Measurements from ENCODE around the gene WAC. TPM values are rescaled to one million over a fixed set of nuclear protein-coding genes. Genes with fewer than 3 reads are reported as not detected.

WAC gene
- polyA plus RNA-seq, 1 donor from 2014 or later: 63.9 TPM

DNA sequence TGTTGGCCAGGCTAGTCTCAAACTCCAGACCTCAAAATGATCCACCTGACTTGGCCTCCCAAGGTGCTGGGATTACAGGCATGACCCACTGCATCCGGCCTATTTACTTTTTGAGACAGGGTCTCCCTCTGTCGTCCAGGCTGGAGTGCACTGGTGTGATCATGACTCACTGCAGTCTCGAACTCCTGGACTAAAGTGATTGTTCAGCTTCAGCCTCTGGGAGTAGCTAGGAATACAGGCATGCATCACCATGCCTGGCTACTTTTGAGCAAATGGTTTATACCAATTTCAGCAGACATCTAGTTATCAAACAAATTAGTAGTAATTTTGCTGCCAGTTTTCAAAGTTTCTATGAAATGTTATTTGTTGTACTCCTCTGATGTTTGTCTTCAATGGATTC lies 2.2 kb upstream of the WAC start:
- peak overlapping the region; percentile 49 for H3K4me2 ChIP-seq (ENCODE audit: low read length)
- no peaks in the 10 kb centered on the region for H3K27me3 ChIP-seq (ENCODE audit: insufficient read depth, low read depth, low read length)
- H3F3A ChIP-seq (ENCODE audit: insufficient read depth, low read length, poor library complexity, severe bottlenecking): no peaks in the 10 kb centered on the region
- H3K27ac ChIP-seq (ENCODE audit: low read length): no peak overlapping the region
- H3K79me2 ChIP-seq (replicated peaks; ENCODE audit: insufficient read depth, low read length): peaks cover 33% of the 10 kb centered on the region
- no peak overlapping the region for H3K9ac ChIP-seq (ENCODE audit: low read length)
- H3K36me3 ChIP-seq (ENCODE audit: insufficient read depth, low read length): no peaks in the 10 kb centered on the region
- H3K4me3 ChIP-seq (ENCODE audit: low read length): peak overlapping the region; percentile 92
- H3K9me3 ChIP-seq (ENCODE audit: low read length): no peaks in the 10 kb centered on the region
- TF ChIP-seq POLR2AphosphoS5 (IDR thresholded peaks at IDR 0.05) (no peak), EZH2 (IDR thresholded peaks at IDR 0.05; ENCODE audit: borderline replicate concordance, insufficient read depth, low read length, poor library complexity, severe bottlenecking) (no peak), MXI1 (conservative IDR thresholded peaks at IDR 0.05; ENCODE audit: poor library complexity, severe bottlenecking) (no peak), SMC3 (conservative IDR thresholded peaks at IDR 0.05; ENCODE audit: poor library complexity) (no peak)
- TF ChIP-seq, protein P1, sequence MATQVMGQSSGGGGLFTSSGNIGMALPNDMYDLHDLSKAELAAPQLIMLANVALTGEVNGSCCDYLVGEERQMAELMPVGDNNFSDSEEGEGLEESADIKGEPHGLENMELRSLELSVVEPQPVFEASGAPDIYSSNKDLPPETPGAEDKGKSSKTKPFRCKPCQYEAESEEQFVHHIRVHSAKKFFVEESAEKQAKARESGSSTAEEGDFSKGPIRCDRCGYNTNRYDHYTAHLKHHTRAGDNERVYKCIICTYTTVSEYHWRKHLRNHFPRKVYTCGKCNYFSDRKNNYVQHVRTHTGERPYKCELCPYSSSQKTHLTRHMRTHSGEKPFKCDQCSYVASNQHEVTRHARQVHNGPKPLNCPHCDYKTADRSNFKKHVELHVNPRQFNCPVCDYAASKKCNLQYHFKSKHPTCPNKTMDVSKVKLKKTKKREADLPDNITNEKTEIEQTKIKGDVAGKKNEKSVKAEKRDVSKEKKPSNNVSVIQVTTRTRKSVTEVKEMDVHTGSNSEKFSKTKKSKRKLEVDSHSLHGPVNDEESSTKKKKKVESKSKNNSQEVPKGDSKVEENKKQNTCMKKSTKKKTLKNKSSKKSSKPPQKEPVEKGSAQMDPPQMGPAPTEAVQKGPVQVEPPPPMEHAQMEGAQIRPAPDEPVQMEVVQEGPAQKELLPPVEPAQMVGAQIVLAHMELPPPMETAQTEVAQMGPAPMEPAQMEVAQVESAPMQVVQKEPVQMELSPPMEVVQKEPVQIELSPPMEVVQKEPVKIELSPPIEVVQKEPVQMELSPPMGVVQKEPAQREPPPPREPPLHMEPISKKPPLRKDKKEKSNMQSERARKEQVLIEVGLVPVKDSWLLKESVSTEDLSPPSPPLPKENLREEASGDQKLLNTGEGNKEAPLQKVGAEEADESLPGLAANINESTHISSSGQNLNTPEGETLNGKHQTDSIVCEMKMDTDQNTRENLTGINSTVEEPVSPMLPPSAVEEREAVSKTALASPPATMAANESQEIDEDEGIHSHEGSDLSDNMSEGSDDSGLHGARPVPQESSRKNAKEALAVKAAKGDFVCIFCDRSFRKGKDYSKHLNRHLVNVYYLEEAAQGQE (IDR thresholded peaks at IDR 0.05; ENCODE audit: borderline replicate concordance): no peak
- no peak overlapping the region for H2AFZ ChIP-seq (ENCODE audit: low read depth, low read length)
- H4K20me1 ChIP-seq (ENCODE audit: insufficient read depth): peaks cover 11% of the 10 kb centered on the region
- H3K9me2 ChIP-seq (ENCODE audit: insufficient read depth, low read length): no peaks in the 10 kb centered on the region

DNA sequence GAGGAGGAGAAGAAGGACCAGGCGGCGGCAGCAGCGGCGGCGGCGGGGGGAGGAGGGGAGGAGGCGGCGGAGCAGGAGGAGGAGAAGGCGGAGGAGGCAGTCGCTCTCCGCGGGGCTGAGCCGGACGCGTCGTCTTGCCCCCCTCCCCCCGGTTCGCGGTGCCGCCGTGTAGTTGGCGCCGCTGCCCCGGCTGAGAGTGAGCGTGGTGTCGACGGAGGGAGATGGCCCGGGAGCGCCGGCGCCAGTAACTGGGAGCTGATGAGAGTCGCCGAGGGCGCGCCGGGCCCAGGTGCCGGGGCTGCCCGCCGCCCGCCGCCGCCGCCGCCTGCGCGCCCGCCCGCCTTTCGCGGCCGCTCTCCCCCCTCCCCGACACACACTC lies 257 bp downstream of the WAC start:
- H3K27me3 ChIP-seq (ENCODE audit: insufficient read depth, low read depth, low read length): no peaks in the 10 kb centered on the region
- H3K9ac ChIP-seq (ENCODE audit: low read length): peak overlapping the region; percentile 94
- H3K36me3 ChIP-seq (ENCODE audit: insufficient read depth, low read length): no peaks in the 10 kb centered on the region
- no peak overlapping the region for H3K4me2 ChIP-seq (ENCODE audit: low read length)
- TF ChIP-seq EP300 (conservative IDR thresholded peaks at IDR 0.05; ENCODE audit: poor library complexity, severe bottlenecking) (no peak), RAD21 (conservative IDR thresholded peaks at IDR 0.05) (no peak), TAF1 (IDR thresholded peaks at IDR 0.05; ENCODE audit: low read depth) (no peak), MXI1 (conservative IDR thresholded peaks at IDR 0.05; ENCODE audit: poor library complexity, severe bottlenecking) (no peak)
- TF ChIP-seq, protein P2, sequence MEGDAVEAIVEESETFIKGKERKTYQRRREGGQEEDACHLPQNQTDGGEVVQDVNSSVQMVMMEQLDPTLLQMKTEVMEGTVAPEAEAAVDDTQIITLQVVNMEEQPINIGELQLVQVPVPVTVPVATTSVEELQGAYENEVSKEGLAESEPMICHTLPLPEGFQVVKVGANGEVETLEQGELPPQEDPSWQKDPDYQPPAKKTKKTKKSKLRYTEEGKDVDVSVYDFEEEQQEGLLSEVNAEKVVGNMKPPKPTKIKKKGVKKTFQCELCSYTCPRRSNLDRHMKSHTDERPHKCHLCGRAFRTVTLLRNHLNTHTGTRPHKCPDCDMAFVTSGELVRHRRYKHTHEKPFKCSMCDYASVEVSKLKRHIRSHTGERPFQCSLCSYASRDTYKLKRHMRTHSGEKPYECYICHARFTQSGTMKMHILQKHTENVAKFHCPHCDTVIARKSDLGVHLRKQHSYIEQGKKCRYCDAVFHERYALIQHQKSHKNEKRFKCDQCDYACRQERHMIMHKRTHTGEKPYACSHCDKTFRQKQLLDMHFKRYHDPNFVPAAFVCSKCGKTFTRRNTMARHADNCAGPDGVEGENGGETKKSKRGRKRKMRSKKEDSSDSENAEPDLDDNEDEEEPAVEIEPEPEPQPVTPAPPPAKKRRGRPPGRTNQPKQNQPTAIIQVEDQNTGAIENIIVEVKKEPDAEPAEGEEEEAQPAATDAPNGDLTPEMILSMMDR (IDR thresholded peaks at IDR 0.05; ENCODE audit: poor library complexity, severe bottlenecking): no peak
- TF ChIP-seq, protein P1 (IDR thresholded peaks at IDR 0.05; ENCODE audit: borderline replicate concordance): peak; percentile 6
- peaks cover 57% of the 10 kb centered on the region for H3K79me2 ChIP-seq (replicated peaks; ENCODE audit: insufficient read depth, low read length)
- no peaks in the 10 kb centered on the region for H3K9me2 ChIP-seq (ENCODE audit: insufficient read depth, low read length)
- no peaks in the 10 kb centered on the region for H3K9me3 ChIP-seq (ENCODE audit: low read length)
- peak overlapping the region; percentile 67 for H2AFZ ChIP-seq (ENCODE audit: low read depth, low read length)
- H3F3A ChIP-seq (ENCODE audit: insufficient read depth, low read length, poor library complexity, severe bottlenecking): no peaks in the 10 kb centered on the region
- peak overlapping the region; percentile 98 for H3K27ac ChIP-seq (ENCODE audit: low read length)
- peaks cover 11% of the 10 kb centered on the region for H4K20me1 ChIP-seq (ENCODE audit: insufficient read depth)
- H3K4me3 ChIP-seq (ENCODE audit: low read length): peak overlapping the region; percentile 92
